HG02885 (cell line): Measurements from ENCODE around the gene ZNF385A.
A peak's percentile ranks its signal among the peaks of the same experiment; 100 is the strongest.
"Not testable (repeated sequence)": the region's sequence is repeated elsewhere in the genome, so short reads cannot be mapped to it uniquely, and the experiment has no call there.

Experiments used
- ATAC-seq: cut with Tn5 transposase; IDR thresholded peaks from one replicate; pipeline ENCODE4 v1.9.1; 2021; ENCODE audit warnings: mild to moderate bottlenecking; ENCODE audit not compliant: unreplicated experiment, poor library complexity

Gene ZNF385A

GRCh38 chr12:54358945-54359761, 25.4 kb downstream of the ZNF385A start:
- peak; percentile 96 for ATAC-seq

GRCh38 chr12:54358191-54358944, 26.2 kb downstream of the ZNF385A start:
- ATAC-seq: peak; percentile 33

GRCh38 chr12:54357506-54358190, 26.9 kb downstream of the ZNF385A start:
- no peak for ATAC-seq

DNA sequence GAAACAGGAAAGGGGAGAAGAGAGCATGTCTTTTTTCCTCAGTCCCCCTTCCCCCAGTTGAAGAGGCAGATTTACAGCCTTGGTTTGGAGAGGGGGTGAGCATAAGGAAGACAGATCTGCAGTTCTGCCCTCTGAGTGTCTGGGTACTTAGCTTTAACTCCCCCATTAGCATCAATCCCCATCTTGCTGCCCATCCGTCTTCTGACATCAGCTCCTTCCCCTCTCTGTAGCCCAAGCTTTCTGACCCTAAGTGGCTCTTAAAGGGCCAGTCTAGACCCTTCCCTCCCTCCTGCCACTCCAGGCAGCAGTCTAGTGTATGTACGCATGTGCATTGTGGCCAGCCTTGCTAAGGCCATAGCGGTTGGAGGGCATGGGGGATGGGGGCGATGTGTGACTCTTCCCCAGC, 27.6 kb downstream of the ZNF385A start:
- no peak for ATAC-seq

DNA sequence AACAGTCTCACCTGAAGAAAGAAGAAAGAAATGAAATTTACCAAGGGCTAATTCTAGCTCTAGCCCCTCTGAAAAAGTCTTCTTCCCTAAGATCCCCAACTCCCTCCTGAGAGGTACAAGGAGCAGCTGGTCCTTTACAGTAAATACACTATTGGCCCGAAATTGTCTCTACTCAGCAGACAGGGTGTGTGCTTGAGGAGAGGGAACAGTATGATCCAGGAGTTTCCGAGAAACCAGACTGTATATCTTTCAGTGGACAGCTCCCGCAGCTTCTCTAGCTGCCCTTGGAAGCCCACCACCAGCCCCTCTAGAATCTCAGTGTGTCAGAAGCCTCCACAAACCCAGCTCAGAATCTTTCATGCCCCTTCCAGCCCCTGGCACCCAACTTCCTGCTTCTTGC, 28.3 kb downstream of the ZNF385A start:
- no peak for ATAC-seq

- ATAC-seq: no peak
Observed at GRCh38 chr12:54355104-54355815, 29.3 kb downstream of the ZNF385A start.

DNA sequence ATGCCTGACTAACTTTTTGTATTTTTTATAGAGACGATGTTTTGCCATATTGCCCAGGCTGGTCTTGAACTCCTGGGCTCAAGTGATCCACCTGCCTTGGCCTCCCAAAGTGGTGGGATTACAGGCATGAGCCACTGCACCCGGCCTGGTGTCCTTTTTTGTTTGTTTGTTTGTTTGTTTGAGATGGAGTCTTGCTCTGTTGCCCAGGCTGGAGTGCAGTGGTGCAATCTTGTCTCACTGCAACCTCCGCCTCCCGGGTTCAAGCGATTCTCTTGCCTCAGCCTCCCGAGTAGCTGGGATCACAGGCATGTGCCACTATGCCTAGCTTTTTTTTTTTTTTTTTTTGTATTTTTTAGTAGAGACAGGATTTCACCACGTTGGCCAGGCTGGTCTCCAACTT, 30.3 kb downstream of the ZNF385A start:
- ATAC-seq: not testable (repeated sequence)

DNA sequence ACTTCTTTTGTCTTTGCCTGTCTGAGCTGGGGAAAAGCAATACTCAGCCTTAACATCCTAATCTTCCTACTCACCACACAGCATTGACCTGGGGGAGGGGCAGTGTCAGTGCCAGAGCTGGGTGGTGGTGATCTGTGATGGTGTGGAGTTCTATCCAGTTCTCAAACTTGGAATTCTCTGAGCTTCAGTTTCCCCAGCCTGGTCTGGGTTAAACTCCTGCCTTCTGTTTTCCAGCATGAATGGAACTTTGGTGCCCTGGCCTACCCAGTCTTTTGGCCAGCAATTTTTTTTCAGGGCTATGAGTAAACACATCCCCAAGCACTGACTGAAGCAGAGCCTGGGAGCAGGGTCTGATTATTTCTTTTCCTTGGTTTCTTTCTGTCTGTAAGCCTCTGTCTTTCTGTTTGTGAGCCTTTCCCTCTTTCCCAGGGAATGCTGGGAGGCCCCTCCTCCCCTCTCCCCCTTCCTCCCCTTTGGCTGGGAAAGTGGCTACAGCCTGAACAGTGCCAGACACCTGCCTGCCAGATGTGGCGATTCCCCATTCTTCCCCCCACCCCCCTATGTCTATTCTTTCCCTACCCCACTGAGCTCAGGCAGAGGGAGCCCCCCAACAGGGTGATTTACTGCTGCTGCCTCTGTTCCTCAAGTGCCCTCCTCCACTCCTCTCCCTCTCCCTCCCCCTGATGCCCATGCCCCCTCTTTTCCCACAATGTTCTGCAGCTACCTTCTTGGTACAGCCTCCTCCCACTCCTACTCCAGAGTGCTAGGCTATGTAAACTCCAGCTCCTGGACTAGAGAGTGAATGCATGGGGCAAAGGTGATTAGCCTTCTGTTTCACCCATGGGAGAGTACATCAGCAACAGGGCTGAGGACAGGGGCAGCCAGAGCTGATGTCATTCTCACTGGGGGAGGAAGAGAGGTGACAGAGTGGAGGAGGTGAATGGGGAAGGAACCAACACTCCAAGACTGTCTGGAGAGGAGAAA, 31.4 kb downstream of the ZNF385A start:
- ATAC-seq: no peak

DNA sequence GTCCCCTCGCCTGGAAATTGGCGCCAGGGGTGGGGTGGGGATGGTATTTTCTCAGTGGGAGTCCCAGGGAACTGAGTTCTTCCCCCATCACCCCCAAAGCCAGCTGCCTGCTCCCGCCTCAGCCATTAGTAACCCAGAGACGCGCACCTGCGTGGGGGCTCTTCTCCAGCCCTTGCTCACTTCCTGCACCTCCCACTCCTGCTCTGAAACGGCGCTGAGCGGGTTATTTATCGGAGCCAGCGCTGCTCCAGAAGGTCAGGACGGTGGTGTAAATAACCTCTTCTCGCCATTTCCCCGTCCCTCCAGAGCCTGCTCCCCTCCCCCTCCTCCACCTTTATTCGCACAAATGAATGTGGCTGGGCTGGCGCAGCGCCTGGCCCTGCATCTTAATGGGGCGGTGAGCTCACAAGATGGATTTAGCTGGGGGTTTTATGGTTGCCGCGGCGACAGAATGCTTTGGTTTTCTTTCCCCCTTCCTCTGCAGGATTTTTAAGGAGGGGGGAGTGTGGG, 32.5 kb downstream of the ZNF385A start:
- no peak for ATAC-seq

DNA sequence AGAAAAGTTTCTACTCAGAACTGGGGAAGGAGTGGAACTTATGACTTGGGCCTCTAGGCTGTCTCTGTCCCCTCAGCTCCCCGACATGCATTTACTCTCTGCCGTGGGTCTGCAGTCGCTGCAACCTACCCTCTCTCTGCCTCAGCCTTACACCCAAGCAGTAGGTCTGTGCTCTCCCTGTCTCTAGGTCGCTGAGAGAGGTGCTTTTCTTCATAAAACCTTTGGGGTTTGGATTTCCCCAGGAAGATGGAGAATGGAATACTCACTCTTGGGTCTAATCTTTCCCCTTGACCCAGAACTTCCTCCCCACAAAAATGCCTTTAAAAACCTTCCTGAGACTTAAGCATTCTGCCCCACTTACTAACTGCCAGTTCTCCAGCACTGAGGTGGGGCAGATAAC, 33.2 kb downstream of the ZNF385A start:
- ATAC-seq: no peak

DNA sequence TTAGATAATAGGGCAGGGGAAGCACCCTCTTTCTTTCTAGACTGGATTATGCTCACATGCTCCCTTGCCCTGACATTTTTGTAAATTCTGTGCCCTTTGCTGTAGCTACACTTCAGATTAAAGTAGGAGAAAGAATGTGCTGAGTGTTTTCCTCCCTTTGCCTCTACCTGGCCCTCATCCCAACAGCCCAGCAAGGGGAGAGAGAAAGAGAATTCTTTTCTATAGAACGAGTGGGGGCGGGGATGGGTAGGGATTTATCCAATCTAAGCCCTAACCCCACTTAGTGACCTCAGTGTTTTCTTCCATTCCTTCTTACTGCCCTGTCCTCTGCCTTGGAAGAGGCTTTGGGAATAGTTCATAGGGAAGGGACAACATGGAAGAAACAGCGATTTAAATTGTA, 33.8 kb downstream of the ZNF385A start:
- no peak for ATAC-seq

GRCh38 chr12:54349679-54350078, 34.9 kb downstream of the ZNF385A start:
- no peak for ATAC-seq

DNA sequence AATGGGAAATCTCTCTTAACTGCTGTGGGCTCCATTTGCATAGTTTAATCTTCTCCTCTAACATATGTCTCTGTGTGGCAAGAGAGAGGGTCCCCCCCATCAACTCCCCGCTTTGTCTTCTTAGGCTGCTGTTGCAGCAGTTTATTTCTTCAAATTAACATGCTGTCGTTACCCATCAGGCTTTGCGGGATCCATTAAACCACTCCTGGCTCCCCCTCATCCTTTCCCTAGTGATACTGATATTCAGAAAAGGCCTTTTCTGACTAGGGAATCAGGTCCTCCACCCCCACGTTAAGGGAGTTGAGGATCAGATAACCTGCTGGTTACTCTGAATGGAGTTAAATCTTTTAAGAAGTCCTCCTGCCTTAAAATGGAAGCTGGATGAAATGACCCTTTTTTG, 35.5 kb downstream of the ZNF385A start:
- ATAC-seq: no peak

DNA sequence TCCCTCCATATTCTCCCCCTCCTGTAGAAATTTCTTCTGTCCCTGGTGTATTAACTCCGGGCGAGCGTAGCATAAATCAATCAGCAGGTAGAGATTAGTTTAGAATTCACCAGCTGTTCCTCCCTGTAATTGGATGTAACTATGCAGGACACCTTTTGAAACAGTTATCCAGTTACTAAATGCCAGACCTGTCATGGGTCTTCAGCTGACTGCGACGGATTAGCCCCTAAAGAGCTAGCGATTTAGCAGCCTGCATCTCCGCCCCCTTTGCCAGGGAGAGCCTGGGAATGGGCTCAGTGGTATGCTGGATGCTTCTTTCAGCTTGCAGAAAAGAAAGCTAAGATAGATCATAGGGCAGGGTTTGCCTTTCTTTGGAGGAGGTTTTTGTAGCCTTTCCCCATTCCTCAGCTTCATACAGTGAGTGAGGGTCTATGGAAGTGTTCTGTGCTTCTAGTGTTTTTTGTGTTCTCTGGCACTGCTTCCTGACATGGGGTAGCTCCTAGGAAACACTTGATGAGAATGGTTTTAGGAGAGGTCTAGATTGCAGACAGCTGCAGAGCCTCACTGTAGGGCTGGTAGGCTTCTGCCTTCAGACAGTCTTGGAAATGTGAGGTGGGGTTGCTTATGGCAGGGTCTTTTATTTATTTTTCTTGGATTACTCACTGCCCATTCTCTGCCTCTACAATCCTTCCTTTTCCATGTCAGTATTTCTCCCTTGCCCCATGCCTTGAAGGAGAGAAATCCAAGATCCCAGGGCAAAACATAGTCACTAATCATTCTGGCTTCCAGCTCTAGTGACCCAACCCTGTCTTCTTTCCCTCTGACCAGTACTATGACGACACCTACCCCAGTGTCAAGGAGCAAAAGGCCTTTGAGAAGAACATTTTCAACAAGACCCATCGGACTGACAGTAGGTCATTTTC, 42.9 kb downstream of the ZNF385A start:
- ATAC-seq: no peak

GRCh38 chr12:54340846-54341245, 43.7 kb downstream of the ZNF385A start:
- ATAC-seq: no peak

DNA sequence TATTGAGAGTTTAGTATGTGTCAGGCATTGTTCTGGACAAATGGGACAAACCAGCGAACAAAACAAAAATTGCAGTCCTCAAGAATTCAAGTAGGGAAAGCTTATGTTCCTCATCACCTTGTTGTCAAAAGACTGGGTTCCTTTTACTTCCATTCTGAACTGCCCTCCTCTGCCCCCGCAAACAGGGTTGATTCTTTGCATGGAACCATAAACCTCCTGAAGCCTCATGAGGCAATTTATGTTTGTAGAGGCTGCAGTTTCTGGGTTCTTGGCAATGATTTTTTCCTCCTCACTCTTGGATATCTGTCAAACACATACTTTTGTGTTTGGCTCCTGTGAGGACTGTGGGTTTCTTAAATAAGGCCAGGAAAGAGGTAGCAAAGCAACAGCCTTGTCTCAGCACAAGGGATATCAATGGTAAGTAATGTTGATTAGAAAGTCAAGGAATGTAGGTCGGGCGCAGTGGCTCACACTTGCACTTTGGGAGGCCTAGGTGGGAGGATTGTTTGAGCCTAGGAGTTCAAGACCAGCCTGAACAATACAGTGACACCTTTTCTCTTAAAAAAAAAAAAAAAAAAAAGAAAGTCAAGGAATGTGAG, 45.7 kb downstream of the ZNF385A start:
- ATAC-seq: no peak

DNA sequence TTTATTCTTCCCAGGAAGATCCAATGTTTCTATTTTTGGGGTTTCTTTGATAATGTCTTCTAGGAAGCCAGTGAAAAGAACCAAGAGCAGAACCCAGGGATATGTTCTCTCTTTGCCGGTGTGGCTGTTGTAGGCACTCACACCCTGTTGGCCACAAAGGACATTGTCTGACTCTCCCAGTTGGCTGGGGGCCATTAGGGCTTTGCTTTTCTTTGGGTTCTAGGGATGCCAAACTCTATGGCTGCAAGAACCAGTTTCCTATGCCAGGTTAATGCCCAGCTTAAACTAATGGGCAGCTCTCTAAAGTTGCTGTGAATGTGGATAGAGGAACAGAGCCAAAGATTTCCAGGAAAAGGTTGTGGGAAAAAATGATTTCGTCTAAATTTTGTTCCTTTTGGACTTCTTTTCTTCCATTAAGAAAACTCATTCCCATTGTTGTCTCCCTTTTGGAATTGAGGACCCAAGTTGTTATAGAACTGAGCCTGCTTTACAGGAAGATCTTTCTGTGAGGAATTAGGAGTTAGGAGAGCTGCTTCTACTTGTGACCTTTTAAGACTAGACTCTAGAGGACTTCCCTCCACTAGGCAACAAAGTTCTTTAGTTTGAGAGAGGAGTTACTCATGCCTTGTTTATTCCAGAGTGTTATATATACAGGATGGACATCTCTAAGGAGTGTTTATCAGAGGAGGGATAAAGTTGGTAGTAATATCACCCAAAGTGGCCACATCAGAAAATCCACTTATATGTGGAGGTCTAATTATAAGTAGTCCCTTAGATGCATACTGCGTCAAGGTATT, 46.5 kb downstream of the ZNF385A start:
- ATAC-seq: no peak
